AG09319 (cell line): ENCODE measurements around the gene CUX1.

ENCODE experiments used
- DNase-seq: peaks from one replicate; pipeline ENCODE4 v3.0.0-alpha.2; 2010; ENCODE audit warnings: low read depth; ENCODE audit errors: extremely low read depth
- CTCF ChIP-seq: IDR thresholded peaks from 2 replicates; pipeline ENCODE4 v1.5.1; 2011; ENCODE audit warnings: low read depth, mild to moderate bottlenecking, inconsistent platforms, low read length, moderate library complexity

The CUX1 gene

GRCh38 chr7:101901661-101902491 is 84.5 kb downstream of the CUX1 start:
- no peak for DNase-seq
- no peak for TF ChIP-seq CTCF

- DNase-seq, result no peak
- TF ChIP-seq CTCF, result no peak
Measured at GRCh38 chr7:101902680-101903514, 85.5 kb downstream of the CUX1 start.

GRCh38 chr7:101903515-101903868 is 86.1 kb downstream of the CUX1 start:
- DNase-seq, result no peak
- no peak for TF ChIP-seq CTCF

DNA sequence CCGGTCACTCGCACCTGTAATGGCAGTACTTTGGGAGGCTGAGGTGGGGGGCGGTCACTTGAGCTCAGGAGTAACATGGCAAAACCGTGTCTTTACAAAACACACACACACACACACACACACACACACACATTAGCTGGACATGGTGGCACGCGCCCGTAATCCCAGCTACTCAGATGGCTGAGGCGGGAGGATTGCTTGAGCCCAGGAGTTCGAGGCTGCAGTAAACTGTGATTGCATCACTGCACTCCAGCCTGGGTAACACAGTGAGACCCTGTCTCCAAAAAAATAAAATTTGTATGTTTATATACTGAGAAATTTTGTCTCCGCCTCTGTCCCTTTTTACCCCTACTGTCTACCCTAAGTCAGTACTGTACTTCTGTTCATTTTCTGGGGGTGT is 86.6 kb downstream of the CUX1 start:
- no peak for DNase-seq
- TF ChIP-seq CTCF, result no peak

- TF ChIP-seq CTCF, result no peak
- DNase-seq, result no peak
Measured at GRCh38 chr7:101905203-101905865, 87.9 kb downstream of the CUX1 start.

GRCh38 chr7:101906291-101907240 is 89.1 kb downstream of the CUX1 start:
- TF ChIP-seq CTCF, result no peak
- no peak for DNase-seq
